ENCODE results near the gene PNMA8C. TPM values are rescaled to one million over a fixed set of nuclear protein-coding genes. Genes with fewer than 3 reads are reported as not detected.
"Not testable (repeated sequence)": the region's sequence is repeated elsewhere in the genome, so short reads cannot be mapped to it uniquely, and the experiment has no call there.

Gene PNMA8C
- total RNA-seq, 1 experiment from 2014 or later, result not detected

DNA sequence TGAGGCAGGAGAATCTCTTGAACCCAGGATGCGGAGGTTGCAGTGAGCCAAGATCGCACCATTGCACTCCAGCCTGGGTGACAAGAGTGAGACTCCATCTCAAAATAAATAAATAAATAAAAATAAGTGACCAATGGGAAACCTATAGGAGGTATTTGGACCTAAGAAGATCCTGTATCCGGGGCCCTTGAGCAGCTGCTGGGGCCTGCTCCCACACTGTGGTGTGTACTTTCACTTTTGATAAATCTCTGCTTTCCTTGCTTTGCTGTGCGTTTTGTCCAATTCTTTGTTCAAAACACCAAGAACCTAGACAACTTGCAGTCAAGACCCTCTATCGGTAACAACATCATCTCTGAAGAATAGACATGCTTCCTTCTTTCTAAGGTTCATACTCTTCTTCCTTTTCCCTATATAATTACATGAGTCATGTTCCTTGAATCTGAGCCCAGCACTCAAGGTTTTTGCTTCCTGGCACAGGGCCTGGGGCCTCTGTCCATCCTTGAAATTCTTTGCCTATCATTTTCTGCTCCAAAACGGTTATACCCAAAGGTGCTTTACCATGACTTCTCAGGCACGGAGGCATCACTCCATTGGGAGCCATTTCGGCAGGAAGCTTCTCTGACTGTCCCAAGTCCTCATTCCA, 14.2 kb upstream of the PNMA8C start:
- CTCF ChIA-PET, result no interaction called here
- H3K27me3 ChIP-seq (ENCODE audit: control insufficient read depth, insufficient read depth, low read length), result no peaks in the 10 kb centered on the region
- H3K4me3 ChIP-seq (ENCODE audit: low read depth in 2 of 2, low read length in 2 of 2), result no peak overlapping the region
- H3K27ac ChIP-seq (ENCODE audit: low read length), result no peak overlapping the region
- BruUV-seq (replicated peaks), result no TSS peak
- intact Hi-C loops (cut with micrococcal nuclease; ENCODE audit: unreplicated experiment), result no loop called here
- in situ Hi-C loops (cut with HindIII; ENCODE audit: low pct_unique_long_range_greater_than_20kb, low sequenced_read_pairs), result no loop called here
- ATAC-seq (peak; percentile 63; the same call in 1 of the 2 replicates), DNase-seq (ENCODE audit: low read depth, low spot score) (no peak)
- TF ChIP-seq, protein P1, sequence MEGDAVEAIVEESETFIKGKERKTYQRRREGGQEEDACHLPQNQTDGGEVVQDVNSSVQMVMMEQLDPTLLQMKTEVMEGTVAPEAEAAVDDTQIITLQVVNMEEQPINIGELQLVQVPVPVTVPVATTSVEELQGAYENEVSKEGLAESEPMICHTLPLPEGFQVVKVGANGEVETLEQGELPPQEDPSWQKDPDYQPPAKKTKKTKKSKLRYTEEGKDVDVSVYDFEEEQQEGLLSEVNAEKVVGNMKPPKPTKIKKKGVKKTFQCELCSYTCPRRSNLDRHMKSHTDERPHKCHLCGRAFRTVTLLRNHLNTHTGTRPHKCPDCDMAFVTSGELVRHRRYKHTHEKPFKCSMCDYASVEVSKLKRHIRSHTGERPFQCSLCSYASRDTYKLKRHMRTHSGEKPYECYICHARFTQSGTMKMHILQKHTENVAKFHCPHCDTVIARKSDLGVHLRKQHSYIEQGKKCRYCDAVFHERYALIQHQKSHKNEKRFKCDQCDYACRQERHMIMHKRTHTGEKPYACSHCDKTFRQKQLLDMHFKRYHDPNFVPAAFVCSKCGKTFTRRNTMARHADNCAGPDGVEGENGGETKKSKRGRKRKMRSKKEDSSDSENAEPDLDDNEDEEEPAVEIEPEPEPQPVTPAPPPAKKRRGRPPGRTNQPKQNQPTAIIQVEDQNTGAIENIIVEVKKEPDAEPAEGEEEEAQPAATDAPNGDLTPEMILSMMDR (IDR thresholded peaks at IDR 0.05), result no peak
- TF ChIP-seq TCF7L2 (IDR thresholded peaks at IDR 0.05; ENCODE audit: low read depth, low read length) (no peak), POLR2AphosphoS5 (IDR thresholded peaks at IDR 0.05; ENCODE audit: low read depth, low read length) (no peak), SIN3A (IDR thresholded peaks at IDR 0.05; ENCODE audit: borderline replicate concordance, insufficient read depth, low read depth, low read length) (no peak)
- TF ChIP-seq, protein P2, sequence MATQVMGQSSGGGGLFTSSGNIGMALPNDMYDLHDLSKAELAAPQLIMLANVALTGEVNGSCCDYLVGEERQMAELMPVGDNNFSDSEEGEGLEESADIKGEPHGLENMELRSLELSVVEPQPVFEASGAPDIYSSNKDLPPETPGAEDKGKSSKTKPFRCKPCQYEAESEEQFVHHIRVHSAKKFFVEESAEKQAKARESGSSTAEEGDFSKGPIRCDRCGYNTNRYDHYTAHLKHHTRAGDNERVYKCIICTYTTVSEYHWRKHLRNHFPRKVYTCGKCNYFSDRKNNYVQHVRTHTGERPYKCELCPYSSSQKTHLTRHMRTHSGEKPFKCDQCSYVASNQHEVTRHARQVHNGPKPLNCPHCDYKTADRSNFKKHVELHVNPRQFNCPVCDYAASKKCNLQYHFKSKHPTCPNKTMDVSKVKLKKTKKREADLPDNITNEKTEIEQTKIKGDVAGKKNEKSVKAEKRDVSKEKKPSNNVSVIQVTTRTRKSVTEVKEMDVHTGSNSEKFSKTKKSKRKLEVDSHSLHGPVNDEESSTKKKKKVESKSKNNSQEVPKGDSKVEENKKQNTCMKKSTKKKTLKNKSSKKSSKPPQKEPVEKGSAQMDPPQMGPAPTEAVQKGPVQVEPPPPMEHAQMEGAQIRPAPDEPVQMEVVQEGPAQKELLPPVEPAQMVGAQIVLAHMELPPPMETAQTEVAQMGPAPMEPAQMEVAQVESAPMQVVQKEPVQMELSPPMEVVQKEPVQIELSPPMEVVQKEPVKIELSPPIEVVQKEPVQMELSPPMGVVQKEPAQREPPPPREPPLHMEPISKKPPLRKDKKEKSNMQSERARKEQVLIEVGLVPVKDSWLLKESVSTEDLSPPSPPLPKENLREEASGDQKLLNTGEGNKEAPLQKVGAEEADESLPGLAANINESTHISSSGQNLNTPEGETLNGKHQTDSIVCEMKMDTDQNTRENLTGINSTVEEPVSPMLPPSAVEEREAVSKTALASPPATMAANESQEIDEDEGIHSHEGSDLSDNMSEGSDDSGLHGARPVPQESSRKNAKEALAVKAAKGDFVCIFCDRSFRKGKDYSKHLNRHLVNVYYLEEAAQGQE (IDR thresholded peaks at IDR 0.05; ENCODE audit: insufficient read depth in 1 of 2, low read depth in 2 of 2, low read length in 1 of 2), result no peak
- H3K36me3 ChIP-seq (ENCODE audit: control insufficient read depth, insufficient read depth, low read length), result no peaks in the 10 kb centered on the region
- POLR2A ChIA-PET, result no interaction called here
- H3K4me1 ChIP-seq (ENCODE audit: control insufficient read depth, insufficient read depth, low read length), result no peaks in the 10 kb centered on the region
- no peaks in the 10 kb centered on the region for H3K9me3 ChIP-seq (ENCODE audit: control insufficient read depth, insufficient read depth, low read depth, low read length)

DNA sequence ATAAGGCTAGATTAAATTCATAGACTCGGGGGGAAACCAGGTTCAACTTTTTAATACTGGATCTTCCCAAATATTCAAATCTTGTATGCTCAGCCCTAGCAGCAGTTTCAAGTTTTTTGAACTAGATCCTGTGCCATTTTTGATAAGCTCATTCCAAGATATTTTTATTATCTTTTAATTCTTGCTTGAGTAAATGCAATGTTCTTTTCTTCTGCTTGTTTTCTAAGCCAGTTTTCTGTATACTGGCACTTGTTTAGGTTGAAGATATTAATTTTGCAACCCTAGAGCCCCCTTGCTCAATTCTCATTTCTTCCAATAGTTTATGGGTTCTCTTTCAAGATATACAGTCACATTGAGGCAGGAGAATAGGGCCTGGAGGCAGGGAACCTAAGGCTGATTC, 13.1 kb upstream of the PNMA8C start:
- no peak overlapping the region for H3K4me3 ChIP-seq (ENCODE audit: low read depth in 2 of 2, low read length in 2 of 2)
- no peak for ATAC-seq
- in situ Hi-C loops (cut with HindIII; ENCODE audit: low pct_unique_long_range_greater_than_20kb, low sequenced_read_pairs), result no loop called here
- no peak for DNase-seq (ENCODE audit: low read depth, low spot score)
- BruUV-seq (replicated peaks), result no TSS peak
- POLR2A ChIA-PET, result no interaction called here
- no peak overlapping the region for H3K27ac ChIP-seq (ENCODE audit: low read length)
- intact Hi-C loops (cut with micrococcal nuclease; ENCODE audit: unreplicated experiment), result no loop called here
- TF ChIP-seq POLR2AphosphoS5 (IDR thresholded peaks at IDR 0.05; ENCODE audit: low read depth, low read length) (no peak), TCF7L2 (IDR thresholded peaks at IDR 0.05; ENCODE audit: low read depth, low read length) (no peak), SIN3A (IDR thresholded peaks at IDR 0.05; ENCODE audit: borderline replicate concordance, insufficient read depth, low read depth, low read length) (no peak)
- TF ChIP-seq, protein P1 (IDR thresholded peaks at IDR 0.05), result no peak
- TF ChIP-seq, protein P2 (IDR thresholded peaks at IDR 0.05; ENCODE audit: insufficient read depth in 1 of 2, low read depth in 2 of 2, low read length in 1 of 2), result no peak
- CTCF ChIA-PET, result no interaction called here
- H3K27me3 ChIP-seq (ENCODE audit: control insufficient read depth, insufficient read depth, low read length), result no peaks in the 10 kb centered on the region
- H3K9me3 ChIP-seq (ENCODE audit: control insufficient read depth, insufficient read depth, low read depth, low read length), result no peaks in the 10 kb centered on the region
- H3K4me1 ChIP-seq (ENCODE audit: control insufficient read depth, insufficient read depth, low read length), result no peaks in the 10 kb centered on the region
- H3K36me3 ChIP-seq (ENCODE audit: control insufficient read depth, insufficient read depth, low read length), result no peaks in the 10 kb centered on the region

DNA sequence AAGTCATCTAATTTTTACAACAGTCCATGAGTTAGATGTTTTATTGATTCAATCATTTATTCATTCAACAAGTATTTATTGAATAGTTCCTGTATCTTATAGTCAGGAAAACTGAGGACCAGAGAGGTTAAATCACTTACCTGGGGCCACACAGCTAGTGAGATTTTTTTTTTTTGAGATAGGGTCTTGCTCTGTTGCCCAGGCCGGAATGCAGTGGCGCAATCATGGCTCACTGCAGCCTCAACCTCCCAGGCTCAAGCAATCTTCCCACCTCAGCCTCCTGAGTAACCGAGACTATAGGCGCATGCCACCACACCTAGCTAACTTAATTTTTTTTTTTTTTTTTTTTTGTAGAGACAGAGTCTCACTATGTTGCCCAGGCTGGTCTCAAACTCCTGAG, 7.0 kb upstream of the PNMA8C start:
- ATAC-seq; intact Hi-C loops (cut with micrococcal nuclease; ENCODE audit: unreplicated experiment); H3K4me3 ChIP-seq (ENCODE audit: low read depth in 2 of 2, low read length in 2 of 2); DNase-seq (ENCODE audit: low read depth, low spot score); H3K4me1 ChIP-seq (ENCODE audit: control insufficient read depth, insufficient read depth, low read length); POLR2A ChIA-PET; H3K9me3 ChIP-seq (ENCODE audit: control insufficient read depth, insufficient read depth, low read depth, low read length); H3K27ac ChIP-seq (ENCODE audit: low read length); CTCF ChIA-PET; in situ Hi-C loops (cut with HindIII; ENCODE audit: low pct_unique_long_range_greater_than_20kb, low sequenced_read_pairs); BruUV-seq (replicated peaks); H3K27me3 ChIP-seq (ENCODE audit: control insufficient read depth, insufficient read depth, low read length); H3K36me3 ChIP-seq (ENCODE audit: control insufficient read depth, insufficient read depth, low read length): not testable (repeated sequence)

Measured in Panc1 (cell line).